Measurements from ENCODE around the gene RPS6KC1.

Gene RPS6KC1

GRCh38 chr1:213221209-213221608, 170.2 kb downstream of the RPS6KC1 start:
- no peak for DNase-seq (ENCODE audit: extremely low read depth, low read depth)
- TF ChIP-seq CTCF (IDR thresholded peaks at IDR 0.05; ENCODE audit: low read depth, low read length, missing control alignments), result no peak
- no peak overlapping the region for H3K4me3 ChIP-seq (replicated peaks; ENCODE audit: low read depth, low read length)

GRCh38 chr1:213227458-213227857, 176.4 kb downstream of the RPS6KC1 start:
- TF ChIP-seq CTCF (IDR thresholded peaks at IDR 0.05; ENCODE audit: low read depth, low read length, missing control alignments), result no peak
- H3K4me3 ChIP-seq (replicated peaks; ENCODE audit: low read depth, low read length), result no peak overlapping the region
- no peak for DNase-seq (ENCODE audit: extremely low read depth, low read depth)

GRCh38 chr1:213231795-213232231, 180.8 kb downstream of the RPS6KC1 start:
- DNase-seq (ENCODE audit: extremely low read depth, low read depth), result no peak
- no peak overlapping the region for H3K4me3 ChIP-seq (replicated peaks; ENCODE audit: low read depth, low read length)
- no peak for TF ChIP-seq CTCF (IDR thresholded peaks at IDR 0.05; ENCODE audit: low read depth, low read length, missing control alignments)

GRCh38 chr1:213242883-213243282, 191.8 kb downstream of the RPS6KC1 start:
- no peak for DNase-seq (ENCODE audit: extremely low read depth, low read depth)
- H3K4me3 ChIP-seq (replicated peaks; ENCODE audit: low read depth, low read length), result no peak overlapping the region
- TF ChIP-seq CTCF (IDR thresholded peaks at IDR 0.05; ENCODE audit: low read depth, low read length, missing control alignments), result no peak

- DNase-seq (ENCODE audit: extremely low read depth, low read depth), result peak; percentile 29
- H3K4me3 ChIP-seq (replicated peaks; ENCODE audit: low read depth, low read length), result no peak overlapping the region
- peak; percentile 66 for TF ChIP-seq CTCF (IDR thresholded peaks at IDR 0.05; ENCODE audit: low read depth, low read length, missing control alignments)
These were observed 193.6 kb downstream of the RPS6KC1 start for GRCh38 chr1:213244664-213245091.

GRCh38 chr1:213245260-213245910, 194.3 kb downstream of the RPS6KC1 start:
- no peak overlapping the region for H3K4me3 ChIP-seq (replicated peaks; ENCODE audit: low read depth, low read length)
- no peak for TF ChIP-seq CTCF (IDR thresholded peaks at IDR 0.05; ENCODE audit: low read depth, low read length, missing control alignments)
- DNase-seq (ENCODE audit: extremely low read depth, low read depth), result no peak

- TF ChIP-seq CTCF (IDR thresholded peaks at IDR 0.05; ENCODE audit: low read depth, low read length, missing control alignments), result no peak
- no peak for DNase-seq (ENCODE audit: extremely low read depth, low read depth)
- no peak overlapping the region for H3K4me3 ChIP-seq (replicated peaks; ENCODE audit: low read depth, low read length)
These were observed 196.0 kb downstream of the RPS6KC1 start for GRCh38 chr1:213247038-213247437.

All from HFF-Myc (cell line).